ENCODE measurements around the gene NUP93. TPM values are rescaled to one million over a fixed set of nuclear protein-coding genes. Genes with fewer than 3 reads are reported as not detected.

Gene NUP93
- total and polyA plus RNA-seq, 2 donors (not counting 3 experiments of a cell fraction or from before 2014, with no cell fraction given) = 62.3 to 124 TPM

DNA sequence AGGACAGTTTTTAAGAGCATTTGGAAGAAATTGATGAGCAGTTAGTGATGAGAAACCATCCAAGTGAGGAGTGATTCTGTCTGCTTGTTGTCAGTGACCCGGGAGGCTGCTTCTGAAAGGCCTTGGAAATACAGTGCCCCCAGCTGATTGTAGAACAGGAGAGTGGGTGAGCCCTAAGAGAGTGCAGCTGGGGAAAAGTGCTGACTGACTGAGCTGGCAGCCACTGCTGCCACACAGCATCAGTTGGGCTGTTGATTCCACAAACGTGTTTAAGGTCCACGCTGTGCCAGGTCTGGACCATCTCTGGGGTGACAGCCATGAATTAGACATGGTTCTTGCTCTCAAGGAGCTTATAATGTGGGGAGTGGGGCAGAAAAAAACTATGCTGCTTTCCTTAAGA is 18.9 kb downstream of the NUP93 start:
- ChIA-PET CTCF (interaction anchor here (0.8 to 1.5 kb wide), 4 partner anchors 12 to 44 kb away, joined by 3 to 4 read pairs (median 4); no protein-coding TSS in a partner anchor), POLR2A (no interaction called here)
- Histone ChIP-seq H4K20me1 (replicated peaks; ENCODE audit: control insufficient read depth, extremely low read depth, insufficient read depth, low read length) (no peaks in the 10 kb centered on the region), H3K4me1 (ENCODE audit: control insufficient read depth, extremely low read depth, insufficient read depth, low read length) (peaks cover under 1% of the 10 kb centered on the region), H3K79me2 (ENCODE audit: control insufficient read depth, insufficient read depth, low read length) (peaks cover 62% of the 10 kb centered on the region), H3K27me3 (ENCODE audit: control insufficient read depth in 2 of 2, insufficient read depth in 2 of 2, low read length in 2 of 2) (no peaks in the 10 kb centered on the region), H3K9ac (replicated peaks; ENCODE audit: extremely low read depth, insufficient read depth, low read length) (no peak overlapping the region), H3K9me3 (replicated peaks; ENCODE audit: control insufficient read depth, insufficient read depth, low read length) (no peaks in the 10 kb centered on the region), H3K27ac (ENCODE audit: insufficient read depth, low read depth, low read length) (no peak overlapping the region), H3K4me3 (replicated peaks in 1 of 3; ENCODE audit: insufficient read depth in 1 of 3, low read depth in 1 of 3, low read length in 3 of 3) (no peak overlapping the region), H3K4me2 (ENCODE audit: insufficient read depth, low read length) (no peak overlapping the region), H3K36me3 (ENCODE audit: control insufficient read depth in 2 of 2, extremely low read depth in 1 of 2, insufficient read depth in 2 of 2, low read length in 2 of 2) (peaks cover 2 to 6% of the 10 kb centered on the region in 2 experiments), H2AFZ (ENCODE audit: low read depth, low read length) (no peak overlapping the region), H3K9me1 (replicated peaks; ENCODE audit: control insufficient read depth, extremely low read depth, insufficient read depth, low read length) (no peaks in the 10 kb centered on the region)
- no peak for FAIRE-seq
- TF ChIP-seq POLR2AphosphoS5 (IDR thresholded peaks at IDR 0.05; ENCODE audit: insufficient read depth, low read depth, low read length) = no peak
- TF ChIP-seq, protein P1, sequence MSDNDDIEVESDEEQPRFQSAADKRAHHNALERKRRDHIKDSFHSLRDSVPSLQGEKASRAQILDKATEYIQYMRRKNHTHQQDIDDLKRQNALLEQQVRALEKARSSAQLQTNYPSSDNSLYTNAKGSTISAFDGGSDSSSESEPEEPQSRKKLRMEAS (IDR thresholded peaks at IDR 0.05; ENCODE audit: insufficient read depth, insufficient read length) = no peak
- no peak for TF ChIP-seq GATA2 (IDR thresholded peaks at IDR 0.05; ENCODE audit: insufficient read depth, insufficient read length, low read depth, low read length)
- TF ChIP-seq, protein P2, sequence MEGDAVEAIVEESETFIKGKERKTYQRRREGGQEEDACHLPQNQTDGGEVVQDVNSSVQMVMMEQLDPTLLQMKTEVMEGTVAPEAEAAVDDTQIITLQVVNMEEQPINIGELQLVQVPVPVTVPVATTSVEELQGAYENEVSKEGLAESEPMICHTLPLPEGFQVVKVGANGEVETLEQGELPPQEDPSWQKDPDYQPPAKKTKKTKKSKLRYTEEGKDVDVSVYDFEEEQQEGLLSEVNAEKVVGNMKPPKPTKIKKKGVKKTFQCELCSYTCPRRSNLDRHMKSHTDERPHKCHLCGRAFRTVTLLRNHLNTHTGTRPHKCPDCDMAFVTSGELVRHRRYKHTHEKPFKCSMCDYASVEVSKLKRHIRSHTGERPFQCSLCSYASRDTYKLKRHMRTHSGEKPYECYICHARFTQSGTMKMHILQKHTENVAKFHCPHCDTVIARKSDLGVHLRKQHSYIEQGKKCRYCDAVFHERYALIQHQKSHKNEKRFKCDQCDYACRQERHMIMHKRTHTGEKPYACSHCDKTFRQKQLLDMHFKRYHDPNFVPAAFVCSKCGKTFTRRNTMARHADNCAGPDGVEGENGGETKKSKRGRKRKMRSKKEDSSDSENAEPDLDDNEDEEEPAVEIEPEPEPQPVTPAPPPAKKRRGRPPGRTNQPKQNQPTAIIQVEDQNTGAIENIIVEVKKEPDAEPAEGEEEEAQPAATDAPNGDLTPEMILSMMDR (IDR thresholded peaks at IDR 0.05; ENCODE audit: extremely low read depth in 1 of 2, insufficient read depth in 1 of 2, low read depth in 1 of 2, low read length in 2 of 2) = no peak
- no peak for TF ChIP-seq JUN (IDR thresholded peaks at IDR 0.05; ENCODE audit: borderline replicate concordance, insufficient read depth, insufficient read length, low read depth)
- TF ChIP-seq EZH2 (IDR thresholded peaks at IDR 0.05; ENCODE audit: borderline replicate concordance, low read depth, low read length, severe bottlenecking) = no peak
- TF ChIP-seq MYC (IDR thresholded peaks at IDR 0.05; ENCODE audit: low read depth, low read length) = no peak
- no peak for TF ChIP-seq FOS (IDR thresholded peaks at IDR 0.05; ENCODE audit: borderline replicate concordance, insufficient read depth, low read length)
- no peak for TF ChIP-seq POLR2A (IDR thresholded peaks at IDR 0.05; ENCODE audit: low read depth, low read length)
- intact Hi-C loops (cut with micrococcal nuclease) (no loop called here), dilution Hi-C loops (cut with MboI; ENCODE audit: extremely low pct_ligation_motif_present, low sequenced_read_pairs) (no loop called here)
- DNase-seq (ENCODE audit: low read depth, low spot score) = no peak
- no TSS peak for BruUV-seq (replicated peaks)
